Keratinocyte (primary cell): Measurements from ENCODE around the gene CAPNS2.

Source experiments
- CTCF ChIP-seq, 3 experiments: IDR thresholded peaks in 1 of 3; conservative IDR thresholded peaks in 1 of 3; optimal IDR thresholded peaks in 1 of 3; 2 replicates in 2 of 3; 3 replicates in 1 of 3; pipeline versions ENCODE3 to v1.5.1; 2011; ENCODE audit warnings: low read length in 3 of 3, mild to moderate bottlenecking in 3 of 3, moderate library complexity in 2 of 3, control low read depth in 1 of 3, inconsistent platforms in 1 of 3; ENCODE audit not compliant: insufficient read depth in 2 of 3; ENCODE audit errors: extremely low read depth in 1 of 3
- EZH2 ChIP-seq: IDR thresholded peaks from one replicate; pipeline ENCODE4 v1.6.1; 2012; ENCODE audit warnings: inconsistent platforms, mild to moderate bottlenecking, low read length, moderate library complexity

- TF ChIP-seq CTCF (optimal IDR thresholded peaks at IDR 0.05 in 1 of 3, IDR thresholded peaks at IDR 0.05 in 1 of 3, conservative IDR thresholded peaks at IDR 0.05 in 1 of 3; ENCODE audit: extremely low read depth in 1 of 3, insufficient read depth in 2 of 3, low read length in 3 of 3) (no peak), EZH2 (no peak)
Measured at GRCh38 chr16:55567382-55567781, 898 bp downstream of the CAPNS2 start.
